SIG-M5 treated with dmso at 0.1 percent for 504 hours (cell line): ENCODE data around the gene ADGB.
"Not testable (repeated sequence)": the region's sequence is repeated elsewhere in the genome, so short reads cannot be mapped to it uniquely, and the experiment has no call there.

Experiments used
- DNase-seq: peaks from one replicate; lab custom pipeline; 2025; ENCODE audit not compliant: unreplicated experiment; lab: John Stamatoyannopoulos, UW

ADGB gene

DNA sequence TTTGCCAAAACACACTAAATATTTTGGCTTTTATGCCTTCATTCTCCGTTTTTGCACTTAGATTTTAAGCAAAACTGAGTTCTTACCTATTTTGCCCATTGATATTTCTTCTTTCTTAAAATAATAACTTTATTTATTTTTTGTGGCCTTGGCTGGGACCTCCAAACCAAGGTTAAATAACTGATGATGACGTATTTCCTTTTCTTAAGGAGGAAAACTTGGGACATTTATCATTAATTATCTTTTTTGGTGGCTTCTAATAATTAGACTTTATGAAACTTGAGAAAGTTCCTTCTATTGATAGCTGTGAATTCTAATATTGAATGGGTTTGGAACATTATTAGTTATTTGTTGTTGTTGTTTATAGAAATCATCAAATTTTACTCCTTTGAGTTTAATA lies 154.5 kb downstream of the ADGB start:
- DNase-seq, result no peak

DNA sequence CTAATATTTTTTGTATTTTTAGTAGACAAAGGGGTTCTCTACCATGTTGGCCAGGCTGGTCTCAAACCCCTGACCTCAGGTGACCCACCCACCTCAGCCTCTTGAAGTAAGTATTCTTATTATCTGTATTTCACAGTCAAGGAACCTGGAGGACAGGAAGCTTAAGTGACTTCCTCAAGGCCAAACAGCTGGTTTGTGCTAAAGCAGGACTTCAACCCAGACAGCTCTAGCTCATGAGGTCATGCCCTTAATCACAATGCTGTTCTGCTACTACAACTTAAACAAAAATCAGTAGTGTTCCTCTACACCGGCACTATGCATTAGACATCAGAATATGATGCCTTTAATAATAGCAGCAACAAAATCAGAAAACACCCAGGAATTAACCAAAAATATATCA lies 168.9 kb downstream of the ADGB start:
- no peak for DNase-seq

DNA sequence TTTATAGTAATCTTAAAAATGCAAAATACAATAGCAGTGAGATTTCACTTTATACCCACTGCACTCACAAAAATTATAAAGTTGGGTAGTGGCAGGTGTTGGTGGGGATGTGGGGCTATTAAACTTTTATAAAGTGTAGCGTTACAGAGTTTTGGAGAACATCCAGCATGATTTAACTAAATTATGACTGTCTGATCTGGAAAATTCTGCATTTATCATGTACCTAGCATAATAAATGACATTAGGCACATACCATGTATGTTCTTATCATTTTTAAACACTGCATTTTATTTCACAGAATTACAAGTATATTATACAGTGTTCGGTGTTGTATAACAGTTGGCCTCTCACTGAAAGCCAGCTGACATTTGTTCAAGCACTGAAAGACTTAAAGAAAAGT lies 169.9 kb downstream of the ADGB start:
- no peak for DNase-seq

DNA sequence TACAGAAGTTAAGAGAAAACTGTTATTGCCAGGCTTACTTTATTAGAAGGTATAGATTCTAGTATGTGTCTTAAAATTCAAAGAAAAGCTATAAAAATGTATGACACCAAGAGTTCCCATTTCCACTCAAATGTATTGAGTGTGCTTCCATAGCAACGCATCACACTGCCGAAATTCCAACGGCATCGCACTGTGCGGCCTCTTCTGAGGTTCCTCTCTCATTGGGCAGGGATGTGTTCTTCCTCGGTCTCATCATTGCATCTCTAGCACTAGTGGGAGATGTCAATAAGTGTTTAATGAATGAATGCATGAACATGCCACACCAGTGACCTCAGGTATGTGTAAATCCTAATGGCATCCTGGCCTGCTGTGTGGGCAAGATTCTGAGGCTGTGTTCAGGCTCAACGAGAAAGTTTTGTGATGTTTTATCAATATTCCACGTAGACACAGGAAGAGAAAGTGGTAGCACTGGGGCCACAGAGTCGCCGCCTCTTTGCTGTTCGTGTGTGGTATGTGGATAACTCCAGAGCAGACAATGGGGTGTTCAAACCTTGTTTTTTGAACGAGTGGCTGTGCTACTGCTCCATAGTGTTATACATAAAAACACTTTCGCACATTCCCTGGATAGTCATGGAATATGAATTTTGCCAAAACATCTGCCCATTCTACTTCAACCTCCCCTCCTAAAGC lies 171.6 kb downstream of the ADGB start:
- DNase-seq, result no peak

DNA sequence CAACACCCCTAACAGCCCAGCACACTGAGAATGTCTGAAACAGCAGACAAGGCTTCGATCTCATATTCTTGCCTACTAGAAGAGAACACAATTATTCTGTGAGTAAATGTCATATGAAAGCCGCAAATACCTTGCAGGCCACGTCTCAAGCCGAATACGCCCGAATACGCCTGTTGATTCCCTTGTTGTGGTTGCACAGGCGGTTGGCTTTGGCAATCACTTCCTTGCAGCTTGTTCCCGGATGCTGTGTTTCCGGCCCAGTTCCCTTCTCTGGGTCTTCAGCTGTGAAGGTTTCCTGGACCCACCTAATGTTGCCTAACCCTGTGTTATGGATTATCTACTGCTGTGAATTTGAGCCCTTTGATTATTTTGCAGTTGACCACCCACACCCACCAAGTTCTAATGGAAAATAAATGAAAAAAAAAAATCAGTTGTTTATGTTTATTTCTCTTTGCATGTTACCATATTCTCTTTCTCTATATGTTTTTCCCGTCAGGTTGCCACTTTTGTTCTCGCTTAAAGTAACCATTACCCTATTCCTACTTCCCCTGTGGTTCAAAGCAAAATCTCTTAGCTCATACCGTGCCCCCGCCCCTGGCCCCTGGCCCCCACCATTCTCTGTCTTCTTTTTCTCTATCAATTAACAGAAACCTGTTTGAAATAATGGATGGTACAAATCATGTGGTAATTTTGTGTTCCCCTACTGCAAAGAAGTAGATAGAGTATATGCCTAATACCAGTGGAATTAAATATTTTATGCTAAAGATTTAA lies 172.4 kb downstream of the ADGB start:
- peak; percentile 79 for DNase-seq

DNA sequence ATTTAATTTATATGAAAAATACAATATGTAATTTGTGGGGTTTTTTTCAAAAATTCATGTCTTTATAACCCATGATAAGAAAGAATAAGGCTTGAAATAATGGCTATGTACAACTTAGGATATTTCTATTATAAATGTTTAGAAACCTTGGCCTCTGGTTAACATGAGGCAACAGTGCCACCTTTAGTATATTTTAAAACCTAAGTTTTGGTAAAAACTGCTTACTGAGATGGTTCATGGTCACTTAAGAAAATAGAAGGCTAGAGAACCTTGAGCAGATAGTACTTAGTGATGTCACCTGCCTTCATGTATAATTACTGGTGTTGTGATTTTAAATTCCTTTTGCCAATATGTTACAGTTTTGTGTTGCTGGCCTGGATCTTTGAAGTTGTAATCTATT lies 176.4 kb downstream of the ADGB start:
- DNase-seq, result peak; percentile 8

DNA sequence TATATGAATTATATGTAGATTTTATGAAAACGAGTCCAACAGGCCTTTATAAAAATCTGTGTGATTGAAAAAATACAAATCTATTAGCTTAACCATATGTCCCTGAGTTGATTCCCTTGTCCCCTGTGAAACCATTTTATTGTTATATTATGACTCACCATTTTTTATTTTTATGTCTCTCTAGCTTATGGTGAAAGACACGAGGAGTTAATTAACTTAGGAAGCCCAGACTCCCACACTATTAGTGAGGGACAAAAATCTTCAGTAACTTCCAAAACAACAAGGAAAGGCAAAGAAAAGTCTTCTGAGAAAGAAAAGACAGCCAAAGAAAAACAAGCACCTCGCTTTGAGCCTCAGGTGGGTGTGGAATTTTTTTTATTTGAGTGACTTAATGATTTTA lies 183.1 kb downstream of the ADGB start:
- DNase-seq, result no peak

DNA sequence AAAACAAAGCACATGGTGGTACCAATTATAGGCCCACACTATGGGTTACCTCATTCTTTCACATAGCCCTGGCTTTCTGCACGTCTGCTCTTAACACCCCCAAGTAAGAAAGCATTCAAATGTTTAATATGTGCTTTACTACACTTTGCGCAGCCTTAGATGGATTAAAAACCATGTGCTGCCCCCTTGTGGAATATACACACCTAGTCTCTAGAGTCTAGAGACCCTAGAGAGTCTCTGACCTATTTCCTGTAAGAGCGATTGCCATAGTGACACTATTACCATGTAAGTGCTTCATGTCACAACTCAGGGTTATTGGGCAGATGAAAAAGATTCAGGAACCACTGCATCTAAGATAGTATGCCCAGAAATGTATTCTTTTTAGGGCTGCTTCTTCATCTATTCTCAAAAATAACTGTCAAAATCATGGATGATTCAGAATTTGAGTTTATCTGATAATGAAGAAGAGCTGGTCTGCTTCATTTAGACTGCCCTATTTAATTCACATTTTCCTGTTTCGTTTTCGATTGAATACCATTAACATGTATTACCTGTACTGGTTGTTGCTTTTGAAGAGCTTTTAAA lies 186.3 kb downstream of the ADGB start:
- peak; percentile 57 for DNase-seq

DNA sequence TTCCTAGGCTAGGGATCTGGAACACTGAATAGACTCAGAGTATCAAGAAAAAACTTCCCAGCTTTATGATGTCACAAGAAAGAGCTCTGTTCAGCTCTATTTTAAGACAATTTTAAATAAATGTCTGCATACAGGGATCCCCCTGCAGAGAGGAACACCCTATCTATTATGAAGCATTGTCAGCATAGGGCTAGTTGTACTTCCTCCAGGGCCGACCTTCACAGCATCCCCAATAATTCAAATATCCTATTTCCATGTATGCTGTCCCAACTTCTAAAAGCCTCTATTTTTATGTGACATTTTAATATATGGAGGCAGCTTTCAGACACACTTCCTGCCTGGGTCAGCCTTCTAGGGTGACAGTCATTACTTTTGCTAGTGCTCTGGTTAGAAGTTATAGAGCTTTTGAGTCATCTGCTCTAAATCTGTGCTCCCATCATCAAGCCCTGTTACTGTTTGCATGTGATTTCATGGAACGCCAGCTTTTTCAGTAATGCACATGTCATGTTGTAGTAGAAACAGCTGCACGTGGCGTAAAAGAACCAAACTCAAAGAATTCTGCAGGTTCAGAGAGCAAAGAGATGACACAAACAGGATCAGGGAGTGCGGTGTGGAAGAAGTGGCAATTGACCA lies 189.2 kb downstream of the ADGB start:
- no peak for DNase-seq

DNA sequence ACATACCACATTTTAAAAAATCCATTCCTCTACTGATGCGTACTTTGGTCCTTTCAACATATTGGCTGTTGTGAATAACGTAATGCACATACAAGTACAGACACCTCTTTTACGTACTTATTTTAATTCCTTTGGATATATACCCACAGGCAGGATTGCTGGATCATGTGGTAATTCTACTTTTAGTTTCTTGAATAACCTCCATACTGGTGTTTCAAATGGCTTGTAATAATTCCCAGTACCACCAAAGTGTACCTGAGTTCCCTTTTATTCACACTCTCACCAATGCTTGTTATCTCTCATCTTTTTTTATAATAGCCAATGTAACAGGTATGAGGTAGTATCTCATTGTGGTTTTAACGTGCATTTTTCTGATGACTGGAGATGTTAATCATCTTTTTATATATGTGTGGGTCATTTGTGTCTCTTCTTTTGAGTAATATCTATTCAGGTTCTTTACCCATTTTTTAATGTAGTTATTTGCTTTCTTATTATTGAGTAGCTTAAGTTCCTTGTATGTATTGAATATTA lies 191.9 kb downstream of the ADGB start:
- DNase-seq, result no peak

DNA sequence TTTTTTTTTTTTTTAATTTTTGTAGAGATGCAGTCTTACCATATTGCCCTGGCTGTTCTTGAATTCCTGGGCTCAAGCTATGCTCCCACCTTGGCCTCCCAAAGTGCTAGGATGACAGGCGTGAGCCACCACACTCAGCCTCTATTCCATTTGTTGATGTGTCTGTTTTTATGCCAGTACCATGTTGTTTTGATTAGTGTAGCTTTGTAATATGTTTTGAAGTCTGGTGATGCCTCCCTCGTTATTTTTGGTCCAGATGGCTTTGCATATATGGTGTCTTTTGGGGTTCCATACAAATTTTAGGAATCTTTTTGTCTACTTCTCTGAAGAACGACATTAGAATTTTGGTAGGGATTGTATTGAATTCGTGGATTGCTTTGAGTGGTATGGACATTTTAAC lies 193.2 kb downstream of the ADGB start:
- no peak for DNase-seq

DNA sequence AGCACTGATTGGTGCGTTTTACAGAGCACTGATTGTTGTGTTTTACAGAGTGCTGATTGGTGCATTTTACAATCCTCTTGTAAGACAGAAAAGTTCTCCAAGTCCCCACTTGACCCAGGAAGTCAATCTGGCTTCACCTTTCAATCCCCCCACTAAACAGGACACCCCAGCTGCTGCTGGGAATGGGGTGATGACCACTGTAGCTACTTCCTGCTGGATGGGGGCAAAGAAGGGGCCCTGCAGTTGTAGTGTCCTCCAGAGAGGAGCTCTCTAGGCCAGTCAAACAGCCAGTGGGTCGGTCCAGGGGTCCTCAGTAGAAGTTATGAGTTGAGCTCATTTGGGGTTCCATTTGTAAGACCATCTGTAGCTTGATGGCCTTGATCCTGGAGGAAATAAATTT lies 194.4 kb downstream of the ADGB start:
- not testable (repeated sequence) for DNase-seq

DNA sequence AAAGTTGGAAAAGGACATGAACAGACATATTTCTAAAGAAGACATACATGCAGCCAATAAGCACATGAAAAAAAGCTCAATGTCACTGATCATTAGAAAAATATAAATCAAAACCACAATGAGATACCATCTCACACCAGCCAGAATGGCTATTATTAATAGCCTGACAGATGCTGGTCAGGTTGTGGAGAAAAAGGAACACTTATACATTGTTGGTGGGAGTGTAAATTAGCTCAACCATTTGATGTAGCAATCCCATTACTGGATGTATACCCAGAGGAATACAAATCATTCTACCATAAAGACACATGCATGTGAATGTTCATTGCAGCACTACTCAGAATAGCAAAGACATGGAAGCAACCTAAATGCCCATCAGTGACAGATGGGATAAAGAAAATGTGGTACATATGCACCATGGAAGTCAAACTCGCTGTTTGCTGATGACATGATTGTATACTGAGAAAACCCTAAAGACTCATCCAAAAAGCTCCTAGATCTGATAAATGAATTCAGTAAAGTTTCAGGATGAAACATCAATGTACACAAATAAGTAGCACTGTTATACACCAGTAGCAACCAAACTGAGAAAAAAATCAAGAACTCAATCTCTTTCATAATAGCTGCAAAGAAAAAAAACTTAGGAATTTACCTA lies 196.8 kb downstream of the ADGB start:
- no peak for DNase-seq

DNA sequence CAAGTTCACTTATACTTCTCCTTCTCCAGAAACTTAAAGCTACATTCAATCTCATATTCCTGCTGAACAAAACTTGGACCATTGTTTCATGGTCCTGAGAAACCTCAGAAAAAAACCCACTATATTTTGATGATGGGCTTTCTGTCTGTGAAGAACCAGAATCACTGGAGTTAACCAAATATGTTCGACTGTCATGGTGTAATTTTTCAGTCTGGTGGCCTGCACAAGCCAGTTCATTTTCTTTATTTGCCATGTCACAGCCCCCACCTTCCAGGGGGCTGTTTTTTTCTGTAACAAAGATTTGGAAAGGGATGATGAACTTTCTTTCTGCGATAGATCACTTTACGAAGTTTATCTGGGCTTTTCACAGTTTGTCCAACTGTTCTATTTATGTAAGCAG lies 204.4 kb downstream of the ADGB start:
- DNase-seq, result not testable (repeated sequence)

DNA sequence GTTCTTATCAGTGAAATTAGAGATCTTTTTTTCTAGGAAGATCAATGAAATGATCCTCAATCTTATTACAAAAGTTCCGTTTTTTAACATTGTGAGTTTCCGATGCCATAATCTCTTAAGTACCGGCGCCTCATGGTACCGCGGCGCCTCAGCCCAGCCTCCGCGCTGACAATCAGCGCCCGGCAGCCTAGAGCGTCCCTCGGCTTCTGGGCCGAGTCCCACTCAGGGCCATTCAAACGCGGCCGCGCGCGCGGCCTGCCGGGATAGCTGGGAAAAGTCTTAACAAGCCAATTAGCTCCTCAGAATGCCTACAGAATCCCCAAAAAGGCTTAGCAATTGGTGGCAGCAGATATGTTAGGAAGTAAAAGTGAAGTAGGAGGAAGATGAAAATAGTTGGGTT lies 204.8 kb downstream of the ADGB start:
- DNase-seq, result no peak

DNA sequence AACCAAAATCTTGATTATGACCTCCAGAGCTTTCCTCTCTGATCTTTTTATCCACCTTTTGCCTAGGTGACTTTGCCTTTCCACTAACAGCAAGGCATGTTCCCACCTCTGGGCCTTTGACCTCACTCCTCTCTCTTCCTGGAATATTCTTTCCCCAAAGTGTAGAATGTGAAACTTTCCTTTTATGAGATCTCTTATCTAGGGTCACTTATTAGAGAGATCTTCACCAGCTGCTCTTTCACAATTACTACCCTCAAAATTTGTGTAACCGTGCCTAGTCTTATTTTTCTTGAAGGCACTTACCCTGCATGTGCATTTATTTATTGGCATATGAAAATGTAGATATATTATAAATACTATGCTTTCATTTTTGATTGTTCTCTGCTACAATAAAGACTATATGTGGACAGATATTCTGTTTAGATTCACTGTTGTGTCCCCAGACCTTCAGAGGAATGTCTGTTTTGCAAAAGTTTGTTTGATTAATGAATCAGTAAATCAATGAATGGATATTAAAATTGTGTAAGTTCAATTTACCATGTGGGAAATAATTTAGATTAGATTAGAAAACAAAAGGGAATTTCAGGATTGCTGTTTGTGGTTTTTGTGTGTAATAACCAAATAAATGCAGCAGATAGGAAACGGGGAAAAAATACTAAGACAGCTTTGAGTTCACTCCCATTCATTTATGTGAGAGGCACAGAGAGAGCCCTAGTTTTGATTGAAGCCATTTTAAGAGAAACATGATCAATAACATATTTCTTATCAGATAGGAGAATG lies 207.0 kb downstream of the ADGB start:
- no peak for DNase-seq

DNA sequence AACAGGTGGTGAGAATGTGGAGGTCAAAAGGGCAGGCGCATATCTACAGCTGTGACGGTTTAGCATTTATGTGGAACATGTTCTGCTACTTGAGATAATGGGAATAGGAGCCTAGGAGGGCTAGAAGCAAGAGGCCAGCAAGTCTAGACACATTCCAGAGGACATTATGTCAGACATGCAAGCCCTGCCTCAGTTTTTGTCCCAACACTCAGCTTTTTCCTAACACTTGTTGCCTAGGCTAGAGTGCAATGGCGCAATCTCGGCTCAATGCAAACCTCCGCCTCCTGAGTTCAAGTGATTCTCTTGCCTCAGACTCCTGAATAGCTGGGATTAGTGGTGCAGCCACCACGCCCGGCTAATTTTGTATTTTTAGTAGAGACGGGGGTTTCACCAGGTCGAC lies 210.2 kb downstream of the ADGB start:
- not testable (repeated sequence) for DNase-seq

DNA sequence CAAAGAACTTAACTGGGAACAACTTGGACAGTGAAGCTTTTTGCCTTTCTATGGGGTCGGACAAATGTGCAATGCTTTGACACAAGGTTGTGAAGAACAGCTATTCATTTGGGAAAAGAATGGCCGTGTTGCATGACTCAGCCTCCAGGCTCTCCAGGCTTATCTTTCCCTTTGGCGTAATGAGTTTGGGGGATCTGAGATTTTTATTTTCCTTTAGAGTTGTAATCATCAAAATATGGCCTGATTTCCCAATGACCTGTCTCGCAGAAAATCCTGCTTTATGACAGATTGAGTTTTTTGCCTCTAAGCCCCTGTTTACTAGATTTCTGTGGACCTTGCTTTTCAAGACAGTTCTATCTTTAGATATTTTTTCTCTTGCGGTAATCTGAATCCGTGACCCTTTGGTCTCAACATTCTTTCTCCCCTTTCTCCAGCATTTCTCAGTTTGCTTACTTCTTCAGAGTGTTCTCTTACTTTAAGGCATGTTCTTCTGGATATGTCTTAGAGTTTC lies 214.1 kb downstream of the ADGB start:
- not testable (repeated sequence) for DNase-seq

DNA sequence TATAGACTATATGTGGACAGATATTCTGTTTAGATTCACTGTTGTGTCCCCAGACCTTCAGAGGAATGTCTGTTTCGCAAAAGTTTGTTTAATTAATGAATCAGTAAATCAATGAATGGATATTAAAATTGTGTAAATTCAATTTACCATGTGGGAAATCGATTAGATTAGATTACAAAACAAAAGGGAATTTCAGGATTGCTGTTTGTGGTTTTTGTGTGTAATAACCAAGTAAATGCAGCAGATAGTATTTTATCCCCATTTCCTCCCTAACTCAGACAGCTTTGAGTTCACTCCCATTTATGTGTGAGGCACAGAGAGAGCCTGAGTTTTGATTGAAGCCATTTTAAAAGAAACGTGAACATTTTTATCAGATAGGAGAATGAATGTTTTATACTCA lies 214.8 kb downstream of the ADGB start:
- DNase-seq, result no peak

DNA sequence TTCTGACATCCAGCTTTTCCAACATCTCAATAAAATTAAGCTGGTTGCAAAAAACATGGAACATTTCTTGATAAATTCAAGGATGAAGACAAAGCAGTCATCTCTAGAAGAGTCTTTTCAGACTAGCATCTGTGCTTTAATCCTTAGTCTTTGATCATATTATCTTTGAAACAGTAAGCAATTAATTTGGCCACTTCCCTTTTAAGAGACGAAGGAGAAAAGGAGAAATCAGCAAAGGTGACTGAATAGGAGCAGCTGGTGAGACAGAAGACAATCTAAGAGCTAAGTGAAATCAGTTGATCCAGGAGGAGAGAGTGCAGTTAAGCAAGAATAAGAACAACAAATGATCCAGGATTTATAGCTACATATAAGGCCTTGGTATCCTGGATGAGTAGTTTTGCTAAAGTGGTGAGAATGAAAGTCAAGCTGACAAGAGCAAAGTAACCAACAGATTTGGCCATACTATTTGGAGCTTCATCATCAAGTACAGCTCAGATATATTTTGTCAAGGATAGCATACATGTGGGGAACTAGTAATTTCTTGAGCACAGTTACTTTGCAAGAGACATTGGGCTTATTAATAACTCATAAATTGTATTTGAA lies 215.5 kb downstream of the ADGB start:
- DNase-seq, result no peak
